ENCODE measurements around the gene UST. TPM values are rescaled to one million over a fixed set of nuclear protein-coding genes. Genes with fewer than 3 reads are reported as not detected.
A peak's percentile ranks its signal among the peaks of the same experiment; 100 is the strongest.
"Not testable (repeated sequence)": the region's sequence is repeated elsewhere in the genome, so short reads cannot be mapped to it uniquely, and the experiment has no call there.

The UST gene
- polyA plus RNA-seq, 10 donors, result 7.4 to 17.9 (median 9.5) TPM

DNA sequence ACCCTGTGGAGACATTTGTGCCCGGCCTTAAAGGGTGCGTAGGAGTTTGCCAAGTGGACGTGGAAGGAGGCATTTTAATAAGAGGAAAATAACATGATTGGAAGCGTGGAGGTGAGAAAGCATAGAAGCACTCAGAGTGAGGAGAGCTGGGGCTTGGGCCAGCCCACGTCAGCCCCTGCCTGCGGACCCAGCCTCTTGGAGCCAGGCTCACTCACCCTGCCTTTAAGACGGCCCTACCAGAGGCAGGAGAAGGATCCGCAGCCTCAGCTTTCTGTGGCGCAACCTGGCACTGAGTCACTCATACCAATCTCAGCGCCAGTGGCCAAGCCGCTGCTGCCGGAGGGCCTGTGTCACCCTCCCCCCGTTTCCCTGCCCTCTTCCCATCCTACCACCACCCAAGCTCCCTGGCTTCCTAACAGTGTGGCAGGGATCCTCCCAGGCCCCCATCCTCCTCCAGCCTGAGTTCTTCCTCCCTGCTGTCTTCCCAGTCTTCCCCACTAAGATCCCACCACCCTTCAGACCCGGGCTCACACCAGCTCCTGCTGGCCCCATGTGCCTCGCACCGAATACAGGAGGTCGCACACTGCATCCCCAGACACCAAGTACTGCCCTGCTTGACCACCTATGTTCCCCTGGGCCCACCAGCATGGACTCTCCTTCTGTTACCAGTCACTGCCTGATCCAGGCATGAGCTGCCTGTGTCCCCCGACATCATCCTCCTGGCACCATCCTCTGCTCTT is 285.2 kb downstream of the UST start:
- no peak for DNase-seq

- DNase-seq, result peak in 1 of 3 donors; percentile 89
Observed at GRCh38 chr6:149032599-149033405, 286.0 kb downstream of the UST start.

GRCh38 chr6:149033454-149033853 is 286.6 kb downstream of the UST start:
- no peak for DNase-seq

- peak in 1 of 3 donors; percentile 66 for DNase-seq
Observed at GRCh38 chr6:149035766-149036165, 288.9 kb downstream of the UST start.

GRCh38 chr6:149037051-149037671 is 290.3 kb downstream of the UST start:
- peak; percentile 83 to 94 (median 84) for DNase-seq

DNA sequence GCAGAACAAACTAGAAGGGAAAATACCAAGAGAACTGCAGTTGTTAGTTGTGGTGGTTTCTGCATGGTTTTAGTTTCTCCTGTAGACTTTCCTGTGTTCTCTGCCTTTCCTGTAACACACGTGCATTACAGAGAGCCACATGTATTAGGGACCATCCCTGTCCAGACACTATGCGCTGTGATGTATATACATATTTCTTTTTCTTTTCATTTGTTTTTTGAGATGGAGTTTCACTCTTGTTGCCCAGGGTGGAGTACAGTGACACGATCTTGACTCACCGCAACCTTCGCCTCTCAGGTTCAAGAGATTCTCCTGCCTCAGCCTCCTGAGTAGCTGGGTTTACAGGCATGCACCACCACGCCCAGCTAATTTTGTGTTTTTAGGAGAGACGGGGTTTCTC is 292.2 kb downstream of the UST start:
- DNase-seq, result not testable (repeated sequence)

- no peak for DNase-seq
Observed at GRCh38 chr6:149041953-149042352, 295.1 kb downstream of the UST start.

DNA sequence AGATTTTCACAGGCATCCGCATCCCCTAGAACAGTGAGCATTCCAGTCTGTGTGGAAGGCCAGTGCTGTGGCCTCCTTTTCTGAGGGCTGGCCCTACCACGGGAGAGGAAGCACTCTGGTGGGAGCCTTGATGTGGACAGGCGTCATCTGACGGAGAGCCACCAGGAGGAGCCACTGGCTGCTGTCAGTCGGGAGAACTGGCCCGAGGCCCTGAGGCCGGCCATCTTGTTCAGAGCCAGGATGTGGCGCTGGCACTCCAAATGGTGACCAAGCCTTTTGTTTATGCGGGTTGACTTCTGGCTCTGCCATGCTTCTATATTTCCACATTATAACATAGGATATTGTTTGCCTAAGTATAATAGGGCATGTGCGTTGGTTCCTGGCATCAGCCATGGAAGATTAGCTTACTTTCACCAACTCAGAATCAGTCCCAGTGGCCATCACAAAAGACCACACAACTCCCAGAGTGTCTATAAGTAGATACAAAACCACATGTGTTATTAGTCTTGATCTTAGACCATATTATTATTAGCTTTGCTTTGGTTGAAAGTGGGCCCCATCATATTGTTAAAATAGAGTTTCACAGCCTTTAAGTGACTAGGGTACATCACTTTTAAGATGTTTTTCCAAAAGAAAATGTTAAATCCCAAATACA is 296.8 kb downstream of the UST start:
- no peak for DNase-seq

GRCh38 chr6:149044528-149044927 is 297.7 kb downstream of the UST start:
- DNase-seq, result peak in 1 of 3 donors; percentile 50

DNA sequence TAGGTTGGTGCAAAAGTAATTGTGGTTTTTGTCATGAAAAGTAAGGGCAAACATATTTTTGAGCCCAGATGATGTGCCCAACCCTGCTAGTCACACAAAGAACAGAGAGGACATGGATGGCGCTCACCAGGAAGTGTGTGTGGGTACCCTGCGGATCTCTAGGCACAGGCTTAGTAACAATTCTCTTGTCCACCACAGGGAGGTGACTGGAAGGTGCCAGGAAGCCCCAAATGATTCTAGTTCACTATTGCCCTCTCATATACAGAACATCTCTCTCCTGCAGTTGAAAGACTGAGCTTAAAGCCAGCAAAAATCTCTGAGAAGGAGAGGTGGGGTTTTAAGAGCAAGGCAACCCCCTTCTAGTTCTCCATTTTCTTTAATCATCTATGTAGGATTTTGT is 298.6 kb downstream of the UST start:
- DNase-seq, result no peak

DNA sequence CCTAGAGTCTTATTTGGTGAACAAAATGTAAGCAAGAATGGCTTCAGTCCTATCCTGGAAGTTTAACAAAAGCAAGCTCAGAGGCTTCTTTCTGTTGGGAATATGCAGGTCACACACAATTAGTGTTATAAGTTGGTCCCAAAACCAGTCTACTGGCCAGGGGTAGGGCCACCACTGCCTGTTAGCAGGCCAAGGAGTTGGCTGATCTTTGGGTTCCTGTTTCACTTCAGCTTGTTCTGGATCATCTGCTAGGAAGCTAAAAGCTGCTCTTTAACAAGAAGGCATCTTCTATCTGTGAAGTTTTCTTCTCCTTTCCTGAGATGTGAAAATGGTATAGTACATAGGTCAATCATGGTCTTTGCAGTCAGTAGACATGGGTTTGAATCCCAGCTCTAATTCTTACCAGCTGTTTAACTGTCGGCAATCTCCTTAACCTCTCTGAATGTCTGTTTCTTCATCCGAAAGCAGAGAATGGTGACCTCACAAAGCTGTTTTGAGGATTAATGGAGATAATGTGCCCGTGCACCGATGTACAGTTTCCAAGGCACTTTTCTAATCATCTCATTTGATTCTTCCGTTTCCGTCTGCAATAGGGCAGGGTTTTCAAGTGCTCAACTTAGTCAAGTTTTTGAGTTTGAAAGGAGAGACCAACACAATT is 299.5 kb downstream of the UST start:
- no peak for DNase-seq

GRCh38 chr6:149046822-149047246 is 300.0 kb downstream of the UST start:
- no peak for DNase-seq

DNA sequence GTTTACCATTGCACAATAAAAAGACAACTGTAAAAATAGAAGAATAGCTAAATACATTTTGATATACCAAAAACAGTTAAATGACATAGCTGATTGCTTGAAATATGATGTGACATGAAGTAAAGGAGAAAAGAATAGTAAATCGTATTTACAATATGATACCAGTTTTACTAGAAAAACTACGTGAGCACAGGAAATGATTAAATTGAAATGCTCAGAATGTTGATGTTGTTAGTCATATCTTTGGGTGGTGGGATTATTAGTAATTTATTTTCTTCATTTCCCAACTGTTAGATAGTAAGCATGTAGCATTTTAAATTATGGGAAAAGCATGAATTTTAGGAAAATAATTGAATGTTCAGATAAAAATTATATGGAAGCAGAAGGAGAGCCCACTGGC is 302.4 kb downstream of the UST start:
- DNase-seq, result no peak

GRCh38 chr6:149050160-149050559 is 303.3 kb downstream of the UST start:
- no peak for DNase-seq

GRCh38 chr6:149052350-149053106 is 305.7 kb downstream of the UST start:
- DNase-seq, result no peak

GRCh38 chr6:149053848-149054558 is 307.2 kb downstream of the UST start:
- no peak for DNase-seq

DNA sequence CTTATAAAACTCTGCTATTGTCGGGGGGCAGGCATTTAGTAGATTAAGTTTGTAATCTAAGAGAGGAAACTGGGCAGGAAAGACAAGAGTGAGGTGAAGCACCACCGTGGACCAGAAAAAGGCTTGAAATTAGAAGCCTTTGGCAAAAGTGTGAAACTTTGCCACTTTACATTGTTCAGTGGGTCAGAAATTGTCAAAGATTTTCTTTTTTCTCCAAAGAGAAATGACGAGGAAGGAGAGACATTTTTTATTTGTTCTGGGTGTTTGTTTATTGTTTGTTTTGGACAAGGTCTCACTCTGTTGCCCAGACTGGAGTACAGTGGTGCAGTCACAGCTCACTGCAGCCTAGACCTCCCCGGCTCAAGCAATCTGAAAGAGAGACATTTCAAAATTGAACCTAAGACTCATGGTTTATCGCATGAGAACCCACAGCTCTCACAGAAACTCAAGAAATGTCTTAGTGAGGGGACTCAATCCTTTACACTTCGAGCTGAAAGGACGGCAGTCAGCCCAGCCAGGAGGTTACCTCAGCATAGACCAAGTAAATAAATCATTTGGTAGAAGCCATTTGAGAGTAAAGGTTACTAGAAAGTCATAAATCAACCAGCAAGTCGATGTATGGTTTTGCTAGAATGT is 307.8 kb downstream of the UST start:
- DNase-seq, result no peak

- DNase-seq, result no peak
Observed at GRCh38 chr6:149055195-149055899, 308.5 kb downstream of the UST start.
